Erythroblast (primary cell): ENCODE data around the gene UFC1.

Source experiments
- GATA1 ChIP-seq: IDR thresholded peaks from 2 replicates; pipeline ENCODE4 v1.6.1; 2011; ENCODE audit warnings: low read depth, mild to moderate bottlenecking, control low read depth, low read length, moderate library complexity
- POLR2A ChIP-seq: IDR thresholded peaks from 2 replicates; pipeline ENCODE4 v1.6.1; 2011; ENCODE audit warnings: mild to moderate bottlenecking, low read length

- TF ChIP-seq POLR2A (no peak), GATA1 (no peak)
Measured at GRCh38 chr1:161199506-161200139, 45.8 kb downstream of the UFC1 start.
